GM19438 (cell line): ENCODE measurements around the gene WDPCP.
A peak's percentile ranks its signal among the peaks of the same experiment; 100 is the strongest.
"Not testable (repeated sequence)": the region's sequence is repeated elsewhere in the genome, so short reads cannot be mapped to it uniquely, and the experiment has no call there.

Source experiments
- ATAC-seq: cut with Tn5 transposase; IDR thresholded peaks from one replicate; pipeline ENCODE4 v1.9.1; 2021; ENCODE audit warnings: low read depth; ENCODE audit not compliant: unreplicated experiment

WDPCP gene

DNA sequence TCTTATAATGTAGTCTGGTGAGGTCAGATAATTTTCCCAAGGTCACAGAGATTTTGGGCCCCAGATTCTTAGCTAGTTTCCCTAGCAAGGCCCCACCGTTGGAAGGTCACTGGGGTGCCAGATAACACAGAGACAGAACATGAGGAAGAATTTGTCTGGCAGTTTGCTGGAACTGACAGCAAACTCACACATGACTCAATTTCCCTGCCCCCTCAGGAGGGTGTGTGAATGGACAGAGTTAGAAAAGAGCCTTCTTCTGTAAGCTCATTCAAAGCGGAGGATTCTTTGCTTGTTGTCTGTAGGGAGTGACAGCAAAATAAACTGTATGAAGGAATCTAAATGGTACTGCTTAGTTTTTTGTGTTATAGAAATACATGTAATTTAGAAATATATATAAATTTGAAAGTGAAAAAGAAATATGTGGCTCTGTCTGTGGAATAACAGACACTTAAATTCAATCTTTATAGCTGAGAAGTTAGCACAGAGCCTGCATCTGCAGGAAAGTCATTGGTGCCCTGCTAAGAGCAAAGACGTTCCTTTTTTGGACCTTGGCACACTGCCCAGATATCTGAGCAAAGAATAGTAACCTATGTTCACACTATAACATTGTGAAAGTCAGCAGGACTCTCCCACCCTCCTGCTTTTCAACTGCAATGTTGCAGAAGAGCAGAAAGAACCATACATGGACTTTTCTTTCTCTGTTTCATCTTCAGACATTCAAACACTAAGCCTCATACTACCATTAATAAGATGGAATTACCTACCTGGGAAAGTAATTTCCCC, 2.5 kb upstream of the WDPCP start:
- no peak for ATAC-seq

DNA sequence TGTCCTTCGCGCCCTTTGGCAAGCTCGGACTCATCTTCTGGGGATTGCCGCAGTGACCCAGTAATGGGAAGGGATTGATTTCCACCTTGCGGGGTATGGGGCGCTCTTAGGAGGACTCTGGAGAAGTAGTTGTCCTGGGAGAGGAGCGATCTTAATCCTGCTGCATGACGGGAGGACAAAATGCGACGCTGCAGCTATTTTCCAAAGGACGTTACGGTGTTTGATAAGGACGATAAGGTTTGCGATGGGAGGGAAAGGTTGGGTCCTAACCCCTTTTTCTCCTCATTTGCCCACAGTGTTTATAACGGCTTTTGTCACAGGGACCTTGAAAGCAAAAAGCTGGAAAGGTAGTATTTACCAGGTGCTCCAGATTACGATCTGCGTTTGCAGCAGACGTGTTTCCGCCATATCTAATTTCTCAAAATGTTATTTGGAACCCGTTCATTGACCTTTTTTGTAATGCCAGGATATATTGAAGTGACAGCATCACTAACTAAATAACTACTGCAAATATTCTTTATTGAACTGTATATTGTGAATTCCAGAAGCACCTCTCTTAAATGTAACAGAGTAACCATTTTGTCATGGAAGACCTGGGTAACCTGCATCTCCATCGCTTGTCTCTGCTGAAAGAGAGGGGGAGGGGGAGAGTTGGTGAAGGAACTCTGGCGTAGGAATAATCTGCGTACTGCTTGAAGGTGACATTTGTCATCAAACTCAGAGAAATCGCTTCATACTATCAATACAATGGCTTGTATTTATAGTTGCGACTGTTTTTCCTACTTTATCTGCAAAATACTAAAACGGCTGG, 1.1 kb upstream of the WDPCP start:
- peak; percentile 4 for ATAC-seq

DNA sequence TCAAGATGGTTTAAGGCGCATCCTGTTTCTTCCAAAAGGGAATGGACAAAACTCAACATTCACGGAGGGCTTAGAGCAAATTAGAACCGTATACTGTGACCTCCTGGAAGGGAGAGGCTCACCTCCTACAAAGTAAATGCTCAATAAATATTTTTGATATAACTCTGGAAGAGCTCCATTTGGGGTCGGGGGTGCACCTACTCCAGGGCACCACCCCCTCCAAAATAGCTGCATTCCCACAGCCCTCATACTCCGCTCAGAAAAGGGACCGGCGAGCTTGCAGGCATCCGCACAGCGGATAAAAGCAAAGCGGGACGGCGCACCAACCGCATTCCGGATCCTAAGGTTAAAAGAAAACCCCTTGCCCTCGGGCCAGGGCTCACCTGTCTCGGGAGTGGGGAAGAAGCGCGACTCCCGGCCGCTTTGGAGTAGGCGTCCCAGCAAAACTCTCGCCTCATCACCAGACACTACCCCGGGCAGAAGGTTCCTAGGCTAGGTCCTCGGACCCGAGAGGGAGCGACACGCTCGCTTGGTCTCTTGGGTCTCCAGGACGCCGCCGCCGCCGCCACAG, 378 bp downstream of the WDPCP start:
- ATAC-seq = no peak

DNA sequence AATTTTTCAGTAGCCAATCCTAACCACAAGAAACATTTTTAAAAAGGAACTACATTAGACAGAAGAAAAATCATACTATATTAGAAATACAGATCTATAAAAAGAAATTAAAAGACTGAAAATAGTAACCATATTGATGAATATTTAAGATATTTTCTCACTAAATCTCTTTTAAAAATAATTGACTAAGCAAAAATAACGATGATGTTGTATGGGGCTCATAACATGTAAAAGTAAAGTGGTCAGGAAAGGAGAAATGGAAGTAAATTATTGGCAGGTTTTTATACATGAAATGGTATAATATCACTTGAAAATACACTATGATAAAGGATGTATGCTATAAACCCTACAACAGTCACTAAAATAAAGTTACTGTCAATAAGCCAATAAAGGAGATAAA, 5.4 kb downstream of the WDPCP start:
- ATAC-seq = no peak

DNA sequence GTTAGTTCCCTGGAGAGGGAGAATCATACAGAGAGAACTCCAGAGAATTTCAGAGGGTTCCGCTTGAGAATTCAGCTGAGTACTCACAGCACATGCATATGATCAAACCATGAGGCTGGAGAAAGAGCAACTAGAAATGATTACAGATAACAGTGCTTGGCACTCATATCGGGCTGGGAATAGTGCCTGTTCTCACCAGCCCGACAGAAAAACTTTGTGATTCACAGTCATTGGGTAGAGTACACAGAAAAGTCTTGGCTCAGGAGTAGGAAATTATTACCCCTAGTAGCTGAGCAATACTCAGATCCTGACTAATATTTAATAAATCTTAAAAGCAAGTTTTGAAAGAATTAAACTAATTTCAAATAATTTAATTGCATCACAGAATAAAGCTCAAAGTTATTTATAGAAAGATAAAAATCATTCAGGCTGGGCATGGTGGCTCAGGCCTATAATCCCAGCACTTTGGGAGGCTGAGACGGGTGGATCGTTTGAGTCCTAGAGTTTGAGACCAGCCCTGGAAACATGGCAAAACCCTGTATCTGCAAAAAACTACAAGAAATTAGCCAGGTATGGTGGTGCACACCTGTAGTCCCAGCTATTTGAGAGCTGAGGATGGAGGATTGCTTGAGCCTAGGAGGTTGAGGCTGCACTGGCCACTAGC, 6.8 kb downstream of the WDPCP start:
- ATAC-seq = no peak

DNA sequence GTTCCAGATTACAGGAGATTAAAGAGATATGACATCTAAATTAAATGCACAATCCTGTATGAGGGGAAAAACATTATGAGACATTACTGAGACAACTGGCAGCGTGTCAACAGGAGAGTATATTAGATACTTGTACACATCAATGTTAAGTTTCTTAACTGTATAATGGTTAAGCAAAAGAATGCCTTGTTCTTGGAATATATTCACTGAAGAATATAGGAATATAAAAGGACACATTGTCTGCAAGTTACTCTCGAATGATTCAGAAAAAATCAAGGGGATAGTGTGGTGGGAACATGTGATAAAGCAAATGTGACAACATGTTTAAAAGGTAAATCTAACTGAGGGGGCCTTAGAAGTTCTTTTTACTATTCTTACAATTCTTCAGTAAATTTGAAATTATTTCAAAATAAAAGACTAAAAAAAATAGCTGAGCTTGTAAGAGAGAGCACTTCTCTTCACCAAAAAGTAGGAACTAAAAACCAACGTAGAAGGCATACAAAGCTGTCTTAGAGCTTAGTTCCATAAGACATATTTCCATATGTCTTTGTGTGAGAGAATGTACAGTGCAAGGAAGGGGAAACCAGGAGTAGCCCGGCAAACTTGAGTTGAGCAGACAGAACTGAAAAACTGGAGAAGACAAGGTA, 7.5 kb downstream of the WDPCP start:
- ATAC-seq = no peak

DNA sequence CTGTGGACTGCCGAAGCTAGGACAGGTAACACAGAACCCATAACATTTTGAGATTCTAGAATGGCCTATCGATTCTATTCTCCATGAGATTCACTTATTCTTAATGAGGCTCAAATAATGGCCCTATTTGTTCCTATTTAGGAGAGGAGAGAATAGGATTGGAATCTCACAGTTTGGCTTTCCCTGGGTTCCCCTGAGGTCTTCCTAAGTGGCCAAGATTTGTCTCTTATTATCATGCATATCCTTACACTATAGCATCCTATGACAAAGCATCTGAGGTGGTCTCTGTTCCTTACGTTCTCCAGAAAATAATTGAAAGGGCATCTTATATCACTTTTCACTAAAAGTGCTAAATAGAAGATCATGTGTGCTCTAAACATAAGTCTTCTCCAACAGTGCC, 9.5 kb downstream of the WDPCP start:
- no peak for ATAC-seq

DNA sequence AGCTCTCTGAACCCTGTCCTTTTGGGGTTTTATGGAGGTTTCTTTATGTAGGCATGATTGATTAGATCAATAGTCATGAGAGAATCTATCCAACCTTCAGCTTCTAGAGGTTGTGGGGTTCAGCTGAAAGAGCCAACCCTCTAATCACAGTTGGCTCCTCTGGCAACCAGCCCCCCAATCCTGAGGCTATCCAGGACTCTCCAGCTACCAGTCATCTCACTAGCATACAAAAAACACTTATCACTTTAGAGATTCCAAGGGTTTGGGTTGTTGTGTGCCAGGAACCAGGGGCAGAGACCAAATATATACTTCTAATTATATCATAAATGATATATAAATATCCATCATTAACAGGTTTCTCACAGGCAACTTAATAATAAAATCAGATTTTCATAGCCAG, 11.7 kb downstream of the WDPCP start:
- no peak for ATAC-seq

DNA sequence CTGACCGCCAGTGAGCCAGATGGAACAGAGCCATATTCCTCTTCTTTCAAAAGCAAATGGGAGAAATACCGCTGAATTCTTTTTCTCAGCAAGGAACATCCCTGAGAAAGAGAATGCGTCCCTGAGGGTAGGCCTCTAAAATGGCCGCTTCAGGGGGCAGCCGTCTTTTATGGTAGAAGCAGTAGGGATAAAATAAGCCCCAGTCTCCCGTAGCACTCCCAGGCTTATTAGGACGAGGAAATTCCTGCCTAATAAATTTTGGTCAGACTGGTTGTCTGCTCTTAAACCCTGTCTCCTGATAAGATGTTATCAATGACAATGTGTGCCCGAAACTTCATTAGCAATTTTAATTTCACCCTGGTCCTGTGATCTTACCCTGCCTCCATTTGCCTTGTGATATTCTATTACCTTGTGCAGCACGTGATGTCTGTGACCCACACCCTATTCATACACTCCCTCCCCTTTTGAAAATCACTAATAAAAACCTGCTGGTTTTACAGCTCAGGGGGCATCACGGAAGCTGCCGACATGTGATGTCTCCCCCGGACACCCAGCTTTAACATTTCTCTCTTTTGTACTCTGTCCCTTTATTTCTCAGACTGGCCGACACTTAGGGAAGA, 14.4 kb downstream of the WDPCP start:
- not testable (repeated sequence) for ATAC-seq

DNA sequence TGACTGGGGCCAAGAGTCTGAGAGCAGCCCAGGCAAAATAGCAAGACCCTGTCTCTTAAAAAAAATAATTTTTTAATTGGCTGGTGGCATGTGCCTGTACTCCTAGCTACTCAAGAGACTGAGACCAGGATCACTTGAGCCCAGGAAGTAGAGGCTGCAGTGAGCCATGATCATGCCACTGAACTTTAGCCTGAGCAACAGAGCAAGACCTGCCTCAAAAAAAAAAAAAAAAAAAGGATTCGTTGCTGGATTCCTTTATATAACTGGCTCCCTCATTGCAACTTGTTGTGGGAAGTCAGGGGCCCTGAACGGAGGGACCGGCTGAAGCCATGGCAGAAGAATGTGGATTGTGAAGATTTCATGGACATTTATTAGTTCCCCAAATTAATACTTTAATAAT, 15.3 kb downstream of the WDPCP start:
- not testable (repeated sequence) for ATAC-seq

DNA sequence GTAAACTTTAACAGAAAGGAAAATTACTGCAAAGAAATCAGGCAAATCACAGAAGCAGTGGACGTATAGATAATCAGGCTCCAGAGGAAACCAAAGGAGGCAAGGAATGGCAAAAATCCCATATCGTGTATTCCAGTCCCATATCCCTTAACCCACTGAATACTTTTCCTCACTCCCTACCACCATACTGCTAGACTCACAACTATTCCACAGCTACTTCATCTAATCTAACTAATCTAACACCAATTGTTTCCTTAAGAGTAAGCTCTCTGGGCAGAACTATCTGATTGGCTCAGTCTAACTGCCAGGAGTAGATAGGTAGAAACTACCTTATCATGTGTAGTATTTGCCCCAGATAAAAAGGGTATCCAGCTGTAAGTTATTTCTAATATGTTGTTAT, 16.3 kb downstream of the WDPCP start:
- no peak for ATAC-seq

DNA sequence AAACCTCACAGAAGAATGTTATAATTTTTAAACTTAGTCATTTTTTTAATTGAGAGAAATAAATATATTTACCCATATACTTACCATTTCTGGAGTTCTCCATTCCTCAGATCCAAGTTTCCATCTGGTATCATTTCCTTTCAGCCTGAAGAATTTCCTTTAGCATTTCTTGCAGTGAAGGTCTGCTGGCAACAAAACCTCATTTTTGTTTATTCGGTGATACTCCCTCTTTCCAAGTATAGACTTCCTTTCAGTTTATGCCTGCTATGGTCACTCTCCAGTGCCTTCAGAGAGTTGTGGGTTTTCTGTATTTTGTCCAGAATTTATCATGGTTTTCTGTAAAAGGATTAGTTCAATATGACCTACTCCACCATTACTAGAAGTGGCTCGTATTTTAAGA, 17.0 kb downstream of the WDPCP start:
- ATAC-seq = no peak

DNA sequence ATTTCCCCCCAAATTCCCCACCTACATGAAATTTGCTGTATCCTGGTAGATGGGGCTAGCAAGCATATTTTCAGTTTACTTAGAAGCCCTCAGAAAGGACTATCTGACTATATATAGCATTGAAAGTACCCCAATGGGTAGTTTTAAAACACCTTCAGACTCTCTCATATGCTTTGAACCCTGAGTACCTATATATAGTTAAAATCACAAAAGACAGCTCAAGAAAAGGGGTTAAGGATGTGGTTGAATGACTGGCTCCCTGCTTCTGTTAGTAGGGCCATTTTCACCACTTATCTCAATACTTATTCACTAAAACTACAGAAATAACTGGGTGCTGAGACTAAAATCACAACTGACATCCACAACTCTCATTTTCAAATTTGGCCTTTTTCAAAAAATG, 18.5 kb downstream of the WDPCP start:
- peak; percentile 82 for ATAC-seq

DNA sequence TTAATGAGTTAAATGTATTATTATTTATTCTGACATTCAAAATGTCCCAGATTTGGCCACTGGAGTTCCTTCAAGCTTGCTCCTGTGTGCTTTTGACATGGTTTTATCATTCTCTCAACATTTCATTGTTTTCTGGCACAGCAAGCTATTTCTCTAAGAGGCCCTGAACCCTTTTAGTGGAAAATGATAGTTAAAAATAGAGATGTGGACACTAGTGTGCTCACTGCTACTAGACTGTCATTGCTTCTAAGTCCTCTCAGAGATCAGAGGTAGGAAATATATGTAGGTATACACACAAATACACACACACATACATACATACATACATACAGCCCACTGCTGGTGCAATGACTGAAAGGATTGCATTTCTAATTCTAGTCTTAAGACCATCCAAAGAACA, 25.5 kb downstream of the WDPCP start:
- ATAC-seq = no peak

DNA sequence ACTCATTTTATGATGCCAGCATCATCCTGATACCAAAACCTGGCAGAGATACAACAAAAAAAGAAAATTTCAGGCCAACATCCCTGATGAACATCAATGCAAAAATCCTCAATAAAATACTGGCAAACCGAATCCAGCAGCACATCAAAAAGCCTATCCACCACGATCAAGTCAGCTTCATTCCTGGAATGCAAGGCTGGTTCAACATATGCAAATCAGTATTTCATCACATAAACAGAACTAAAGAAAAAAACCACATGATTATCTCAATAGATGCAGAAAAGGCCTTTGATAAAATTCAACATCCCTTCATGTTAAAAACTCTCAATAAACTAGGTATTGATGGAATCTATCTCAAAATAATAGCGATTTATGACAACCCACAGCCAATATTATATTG, 29.4 kb downstream of the WDPCP start:
- not testable (repeated sequence) for ATAC-seq

DNA sequence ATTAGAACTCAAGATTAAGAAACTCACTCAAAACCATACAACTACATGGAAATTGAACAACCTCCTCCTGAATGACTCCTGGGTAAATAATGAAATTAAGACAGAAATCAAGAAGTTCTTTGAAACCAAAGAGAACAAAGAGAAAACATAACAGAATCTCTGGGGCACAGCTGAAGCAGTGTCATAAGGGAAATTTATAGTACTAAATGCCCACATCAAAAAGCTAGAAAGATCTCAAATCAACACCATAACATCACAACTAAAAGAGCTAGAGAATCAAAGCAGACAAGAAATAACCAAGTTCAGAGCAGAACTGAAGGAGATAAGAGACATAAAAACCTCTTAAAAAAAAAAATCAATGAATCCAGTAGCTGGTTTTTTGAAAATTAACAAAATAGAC, 30.5 kb downstream of the WDPCP start:
- not testable (repeated sequence) for ATAC-seq

DNA sequence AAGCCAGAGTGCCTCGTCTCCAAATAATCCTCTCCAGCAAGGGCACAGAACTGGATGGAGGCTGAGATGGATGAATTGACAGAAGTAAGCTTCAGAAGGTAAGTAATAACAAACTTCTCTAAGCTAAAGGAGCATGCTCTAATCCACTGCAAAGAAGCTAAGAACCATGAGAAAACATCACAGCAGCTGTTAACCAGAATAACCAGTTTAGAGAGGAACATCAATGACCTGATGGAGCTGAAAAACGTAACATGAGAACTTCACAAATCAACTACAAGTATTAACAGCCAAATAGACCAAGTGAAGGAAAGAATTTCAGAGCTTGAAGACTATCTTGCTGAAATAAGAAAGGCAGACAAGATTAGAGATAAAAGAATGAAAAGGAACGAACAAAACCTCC, 32.3 kb downstream of the WDPCP start:
- no peak for ATAC-seq

DNA sequence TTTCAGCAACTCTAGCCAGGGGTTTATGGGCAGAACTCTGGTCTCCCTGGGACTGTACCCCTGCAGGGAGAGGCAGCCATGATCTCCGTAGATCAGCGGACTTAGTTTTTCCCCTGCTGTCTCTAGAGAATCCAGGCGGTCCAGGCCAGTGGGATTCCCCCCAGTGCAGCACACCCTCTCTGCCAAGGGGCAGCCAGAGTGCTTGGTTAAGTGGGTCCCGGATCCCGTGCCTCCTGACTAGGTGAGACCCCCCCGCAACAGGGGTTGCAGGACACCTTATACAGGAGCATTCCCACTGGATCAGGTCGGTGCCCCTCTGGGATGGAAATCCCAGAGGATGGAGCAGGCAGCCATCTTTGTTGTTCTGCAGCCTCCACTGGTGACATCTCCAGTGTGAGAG, 33.0 kb downstream of the WDPCP start:
- ATAC-seq = no peak

DNA sequence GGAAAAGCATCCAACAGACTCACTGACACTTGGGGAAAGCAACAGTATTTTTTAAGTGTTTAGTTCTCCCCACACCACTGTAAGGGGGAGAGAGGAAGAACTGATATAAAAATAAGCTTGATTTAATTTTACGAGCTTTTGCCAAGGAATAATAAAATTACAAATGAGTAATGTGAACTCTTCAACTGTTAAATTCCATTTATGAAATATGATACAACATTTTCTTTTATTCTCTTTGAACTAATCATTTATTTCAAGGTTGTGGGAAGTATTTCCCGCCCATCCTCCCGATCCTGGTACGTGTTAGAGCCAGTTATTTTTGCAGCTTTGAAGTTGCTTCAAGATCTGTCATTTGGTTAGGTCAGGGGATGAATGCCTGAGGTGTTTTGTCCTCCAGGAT, 35.2 kb downstream of the WDPCP start:
- ATAC-seq = no peak

DNA sequence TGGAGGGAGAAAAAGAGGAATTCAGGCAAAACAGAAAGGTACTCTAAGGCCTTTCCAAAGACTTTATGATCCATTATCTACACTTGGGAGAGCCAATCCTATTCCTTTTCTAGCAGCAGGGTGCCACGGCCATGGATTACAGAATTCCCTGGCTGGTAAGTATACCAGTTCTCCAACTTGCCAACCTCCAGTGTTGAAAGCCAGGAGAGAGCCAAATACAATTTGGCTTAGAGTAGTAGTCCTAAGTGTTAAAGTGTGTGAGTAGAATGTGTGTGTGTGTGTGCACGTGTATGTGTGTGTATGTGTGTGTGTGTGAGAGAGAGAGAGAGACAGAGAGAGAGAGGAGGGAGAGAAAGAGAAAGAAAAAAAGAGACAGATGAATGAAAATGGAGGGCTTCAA, 43.3 kb downstream of the WDPCP start:
- no peak for ATAC-seq
